Activated CD8-positive, alpha-beta T cell treated with anti-CD3 and anti-CD28 coated beads for 36 hours (primary cell): Measurements from ENCODE around the gene EHBP1. TPM values are rescaled to one million over a fixed set of nuclear protein-coding genes. Genes with fewer than 3 reads are reported as not detected.
A peak's percentile ranks its signal among the peaks of the same experiment; 100 is the strongest.

Experiments used
- ATAC-seq: fragments of 200-7000 bp; cut with Tn5 transposase; one replicate; pipeline ENCODE4 v1.10.0; 2021; ENCODE audit warnings: mild to moderate bottlenecking, moderate library complexity
- CTCF ChIA-PET: fragments of 350-600 bp; sonication (Branson Sonifier 250); formaldehyde crosslinking; loops from one replicate; lab custom pipeline; 2021; ENCODE audit warnings: antibody characterized with exemption; lab: Charles Lee
- POLR2A ChIA-PET: fragments of 350-600 bp; sonication (Branson Sonifier 250); formaldehyde crosslinking; loops from one replicate; lab custom pipeline; 2021; ENCODE audit warnings: antibody characterized with exemption; lab: Charles Lee
- DNase-seq: peaks from one replicate; pipeline ENCODE4 v3.0.0-alpha.2; 2020
- H3K27ac Mint-ChIP-seq: one replicate; pipeline ENCODE4 v1.8.0; 2021; ENCODE audit warnings: mild to moderate bottlenecking, mixed read lengths
- H3K27me3 Mint-ChIP-seq: one replicate; pipeline ENCODE4 v1.8.0; 2021; ENCODE audit warnings: mixed read lengths
- H3K36me3 Mint-ChIP-seq: one replicate; pipeline ENCODE4 v1.8.0; 2021; ENCODE audit warnings: low read depth, mixed read lengths
- H3K4me1 Mint-ChIP-seq: one replicate; pipeline ENCODE4 v1.8.0; 2021; ENCODE audit warnings: low read depth, mixed read lengths
- H3K4me3 Mint-ChIP-seq: one replicate; pipeline ENCODE4 v1.8.0; 2021; ENCODE audit warnings: mild to moderate bottlenecking, moderate library complexity, mixed read lengths
- H3K9me3 Mint-ChIP-seq: one replicate; pipeline ENCODE4 v1.8.0; 2021; ENCODE audit warnings: mixed read lengths
- CTCF ChIP-seq: fragments of 200-600 bp; IDR thresholded peaks from one replicate; pipeline ENCODE4 v1.8.0; 2022; ENCODE audit warnings: antibody characterized with exemption, mild to moderate bottlenecking
- intact Hi-C: fragments of 100-400 bp; cut with micrococcal nuclease; formaldehyde crosslinking; loops from one replicate; pipeline ENCODE4 v1.10.0; 2022
- total RNA-seq, 2 experiments: library from RNA; stranded (reverse); gene quantifications; one replicate each; pipeline ENCODE4 v1.2.3, GENCODE V29; 2021

EHBP1 gene
- total RNA-seq, 2 experiments from 2014 or later: 24.1 to 24.3 TPM

GRCh38 chr2:62858231-62858832 lies 152.8 kb downstream of the EHBP1 start:
- Mint-ChIP-seq H3K27me3 (no peaks in the 10 kb centered on the region), H3K4me3 (no peak overlapping the region), H3K9me3 (no peaks in the 10 kb centered on the region), H3K4me1 (no peaks in the 10 kb centered on the region), H3K27ac (no peak overlapping the region), H3K36me3 (peaks cover 4% of the 10 kb centered on the region)
- no peak for TF ChIP-seq CTCF
- ChIA-PET POLR2A (no interaction called here), CTCF (no interaction called here)
- DNase-seq (no peak), ATAC-seq (no peak)
- intact Hi-C loops: no loop called here

- CTCF ChIA-PET: no interaction called here
- H3K27ac Mint-ChIP-seq: no peak overlapping the region
- POLR2A ChIA-PET: no interaction called here
- H3K4me1 Mint-ChIP-seq: peaks cover 2% of the 10 kb centered on the region
- H3K36me3 Mint-ChIP-seq: peaks cover 52% of the 10 kb centered on the region
- intact Hi-C loops: no loop called here
- H3K27me3 Mint-ChIP-seq: no peaks in the 10 kb centered on the region
- no peak overlapping the region for H3K4me3 Mint-ChIP-seq
- ATAC-seq (peak; percentile 65), DNase-seq (peak; percentile 26)
- TF ChIP-seq CTCF: no peak
- peaks cover 20% of the 10 kb centered on the region for H3K9me3 Mint-ChIP-seq
Observed at GRCh38 chr2:62868947-62869346, 163.4 kb downstream of the EHBP1 start.

GRCh38 chr2:62870966-62871365 lies 165.5 kb downstream of the EHBP1 start:
- Mint-ChIP-seq H3K27ac (no peak overlapping the region), H3K36me3 (peaks cover 56% of the 10 kb centered on the region), H3K4me1 (peaks cover 2% of the 10 kb centered on the region), H3K4me3 (no peak overlapping the region), H3K27me3 (no peaks in the 10 kb centered on the region), H3K9me3 (peaks cover 24% of the 10 kb centered on the region)
- ChIA-PET POLR2A (no interaction called here), CTCF (no interaction called here)
- TF ChIP-seq CTCF: no peak
- intact Hi-C loops: no loop called here
- ATAC-seq (no peak), DNase-seq (no peak)

DNA sequence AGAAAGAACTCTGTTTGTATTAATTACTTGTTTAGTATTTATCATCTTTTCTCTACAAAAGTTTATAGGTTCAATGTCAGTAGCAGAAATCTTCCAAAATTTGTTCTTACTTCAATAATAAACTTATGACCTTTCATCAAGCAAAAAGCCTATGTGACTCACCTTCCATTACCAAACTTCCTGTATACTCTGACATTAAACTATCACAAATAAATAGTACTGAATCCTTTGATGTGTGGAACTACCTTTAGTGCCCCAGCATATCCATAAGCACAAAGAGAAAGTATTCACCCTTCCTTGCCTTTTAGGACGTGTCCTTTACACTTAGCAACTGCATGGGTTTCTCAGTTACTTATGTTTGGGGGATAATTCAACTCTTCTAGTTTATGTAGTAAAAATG lies 166.0 kb downstream of the EHBP1 start:
- POLR2A ChIA-PET: no interaction called here
- ATAC-seq (no peak), DNase-seq (no peak)
- Mint-ChIP-seq H3K27ac (no peak overlapping the region), H3K9me3 (peaks cover 26% of the 10 kb centered on the region), H3K4me3 (no peak overlapping the region), H3K36me3 (peaks cover 55% of the 10 kb centered on the region), H3K27me3 (no peaks in the 10 kb centered on the region), H3K4me1 (peaks cover 2% of the 10 kb centered on the region)
- CTCF ChIA-PET: no interaction called here
- no peak for TF ChIP-seq CTCF
- intact Hi-C loops: no loop called here

- POLR2A ChIA-PET: no interaction called here
- Mint-ChIP-seq H3K4me1 (peaks cover 2% of the 10 kb centered on the region), H3K27ac (no peak overlapping the region), H3K9me3 (peaks cover 34% of the 10 kb centered on the region), H3K36me3 (peaks cover 67% of the 10 kb centered on the region), H3K4me3 (no peak overlapping the region), H3K27me3 (no peaks in the 10 kb centered on the region)
- ATAC-seq: no peak
- CTCF ChIA-PET: no interaction called here
- no peak for DNase-seq
- intact Hi-C loops: no loop called here
- no peak for TF ChIP-seq CTCF
Observed at GRCh38 chr2:62873603-62874002, 168.1 kb downstream of the EHBP1 start.
